Endothelial cell of umbilical vein (primary cell): ENCODE measurements around the gene GPR107. TPM values are rescaled to one million over a fixed set of nuclear protein-coding genes. Genes with fewer than 3 reads are reported as not detected.

ENCODE experiments used
- BruUV-seq: library from RNA; stranded (reverse); fragments of 400-500 nt; replicated peaks from 2 replicates; lab custom pipeline; 2021; lab: Mats Ljungman, UMichigan
- CTCF ChIA-PET: fragments of 300-600, 350-600 bp; sonication (Branson Sonifier 250); formaldehyde crosslinking; loops from one replicate; lab custom pipeline; 2021; ENCODE audit warnings: antibody characterized with exemption, inconsistent platforms; lab: Charles Lee
- POLR2A ChIA-PET: fragments of 300-600, 350-600 bp; sonication (Branson Sonifier 250); formaldehyde crosslinking; loops from one replicate; lab custom pipeline; 2021; ENCODE audit warnings: antibody characterized with exemption, inconsistent platforms; lab: Charles Lee
- DNase-seq: peaks from one replicate; pipeline ENCODE4 v3.0.0-alpha.2; 2011; ENCODE audit warnings: low read depth, low spot score
- FAIRE-seq: peaks from 2 replicates; lab custom pipeline; 2011; peaks lifted over from hg19 to GRCh38; lab: Jason Lieb, UNC
- H2AFZ ChIP-seq: 2 replicates; pipeline ENCODE4 v1.6.0; 2012; ENCODE audit warnings: low read depth, low read length, control low read depth, inconsistent platforms
- H3K27ac ChIP-seq: 2 replicates; pipeline ENCODE4 v1.5.1; 2011; ENCODE audit warnings: low read depth, mild to moderate bottlenecking, control low read depth, low read length, moderate library complexity; ENCODE audit not compliant: insufficient read depth
- H3K27me3 ChIP-seq, 2 experiments: 2 replicates each; pipeline versions ENCODE4 v1.6.0 to v1.6.1; 2011; ENCODE audit warnings: low read length in 2 of 2, mixed read lengths in 1 of 2; ENCODE audit not compliant: control insufficient read depth in 2 of 2, insufficient read depth in 2 of 2
- H3K36me3 ChIP-seq, 2 experiments: 2 replicates in 1 of 2; 3 replicates in 1 of 2; pipeline ENCODE4 v1.5.1; 2011; ENCODE audit warnings: low read length in 2 of 2, mild to moderate bottlenecking in 1 of 2, moderate library complexity in 1 of 2; ENCODE audit not compliant: control insufficient read depth in 2 of 2, insufficient read depth in 2 of 2; ENCODE audit errors: extremely low read depth in 1 of 2
- H3K4me1 ChIP-seq: 3 replicates; pipeline ENCODE4 v1.5.1; 2011; ENCODE audit warnings: mild to moderate bottlenecking, low read length; ENCODE audit not compliant: control insufficient read depth, insufficient read depth; ENCODE audit errors: extremely low read depth
- H3K4me2 ChIP-seq: 2 replicates; pipeline ENCODE4 v1.6.1; 2011; ENCODE audit warnings: low read length, control low read depth, mixed read lengths; ENCODE audit not compliant: insufficient read depth
- H3K4me3 ChIP-seq, 3 experiments: fragments of 200-600 bp in 1 of 3; sonication (generic), shearing (Covaris generic) in 1 of 3; replicated peaks in 1 of 3; 2 replicates each; pipeline ENCODE4 v1.5.1; 2011 to 2016; ENCODE audit warnings: control low read depth in 3 of 3, low read length in 3 of 3, mild to moderate bottlenecking in 2 of 3, inconsistent platforms in 1 of 3, low read depth in 1 of 3, moderate library complexity in 1 of 3; ENCODE audit not compliant: insufficient read depth in 1 of 3
- H3K79me2 ChIP-seq: 2 replicates; pipeline ENCODE4 v1.6.0; 2012; ENCODE audit warnings: low read length, inconsistent platforms; ENCODE audit not compliant: control insufficient read depth, insufficient read depth
- H3K9ac ChIP-seq: replicated peaks from 2 replicates; pipeline ENCODE3; 2011; ENCODE audit warnings: low read length, control low read depth; ENCODE audit not compliant: insufficient read depth; ENCODE audit errors: extremely low read depth
- H3K9me1 ChIP-seq: replicated peaks from 3 replicates; pipeline ENCODE4 v1.6.0; 2011; ENCODE audit warnings: mild to moderate bottlenecking, low read length; ENCODE audit not compliant: control insufficient read depth, insufficient read depth; ENCODE audit errors: extremely low read depth
- H3K9me3 ChIP-seq: replicated peaks from 2 replicates; pipeline ENCODE4 v1.5.1; 2012; ENCODE audit warnings: low read length, inconsistent platforms; ENCODE audit not compliant: control insufficient read depth, insufficient read depth
- H4K20me1 ChIP-seq: replicated peaks from 2 replicates; pipeline ENCODE3; 2011; ENCODE audit warnings: mild to moderate bottlenecking, low read length; ENCODE audit not compliant: control insufficient read depth, insufficient read depth; ENCODE audit errors: extremely low read depth
- CTCF ChIP-seq, 2 donors: IDR thresholded peaks; 1 replicate in 1 of 2; 2 replicates in 1 of 2; pipeline ENCODE4 v1.5.1; 2011; ENCODE audit warnings: low read length in 2 of 2, mild to moderate bottlenecking in 2 of 2, moderate library complexity in 2 of 2, control low read depth in 1 of 2, inconsistent platforms in 1 of 2, low read depth in 1 of 2; ENCODE audit not compliant: insufficient read depth in 1 of 2; ENCODE audit errors: extremely low read depth in 1 of 2
- EZH2 ChIP-seq: IDR thresholded peaks from 2 replicates; pipeline ENCODE4 v1.6.1; 2012; ENCODE audit warnings: borderline replicate concordance, low read depth, mild to moderate bottlenecking, moderate library complexity, low read length, inconsistent platforms; ENCODE audit not compliant: severe bottlenecking
- FOS ChIP-seq: IDR thresholded peaks from 2 replicates; pipeline ENCODE4 v1.6.1; 2011; ENCODE audit warnings: mild to moderate bottlenecking, low read length, moderate library complexity, borderline replicate concordance; ENCODE audit not compliant: insufficient read depth
- GATA2 ChIP-seq: IDR thresholded peaks from 2 replicates; pipeline ENCODE4 v1.7.0; 2011; ENCODE audit warnings: low read depth, mild to moderate bottlenecking, moderate library complexity, mixed read lengths, low read length; ENCODE audit not compliant: insufficient read length, insufficient read depth
- JUN ChIP-seq: IDR thresholded peaks from 2 replicates; pipeline ENCODE4 v1.6.1; 2011; ENCODE audit warnings: borderline replicate concordance, low read depth; ENCODE audit not compliant: insufficient read length, insufficient read depth
- MAX ChIP-seq: IDR thresholded peaks from 2 replicates; pipeline ENCODE4 v1.6.1; 2011; ENCODE audit not compliant: insufficient read depth, insufficient read length
- POLR2A ChIP-seq: IDR thresholded peaks from 2 replicates; pipeline ENCODE4 v1.6.1; 2012; ENCODE audit warnings: low read depth, mild to moderate bottlenecking, control low read depth, low read length
- POLR2AphosphoS5 ChIP-seq: IDR thresholded peaks from 2 replicates; pipeline ENCODE4 v1.6.1; 2012; ENCODE audit warnings: low read depth, mild to moderate bottlenecking, control low read depth, low read length, moderate library complexity; ENCODE audit not compliant: insufficient read depth
- dilution Hi-C: fragments of 300-500 bp; cut with MboI; formaldehyde crosslinking; loops from one replicate; pipeline ENCODE4 v1.15.0; 2019; ENCODE audit warnings: low sequenced_read_pairs; ENCODE audit not compliant: extremely low pct_ligation_motif_present
- intact Hi-C: fragments of 100-400 bp; cut with micrococcal nuclease; formaldehyde crosslinking; loops from one replicate; pipeline ENCODE4 v1.10.0; 2022
- polyA plus RNA-seq, 4 experiments: library from polyadenylated mRNA; depleted of rRNA in 3 of 4; stranded (reverse) in 3 of 4; unstranded in 1 of 4; fragments of >200 nt; gene quantifications; 2 replicates each; pipeline versions ENCODE4 v1.2.1 to v1.2.3, GENCODE V29; 2011 to 2012; ENCODE audit warnings: missing spikeins in 1 of 4
- total RNA-seq: library from RNA; stranded (reverse); gene quantifications from 2 replicates; pipeline ENCODE4 v1.2.3, GENCODE V29; 2021

The GPR107 gene
- total and polyA plus RNA-seq, 2 donors (not counting 3 experiments of a cell fraction or from before 2014, with no cell fraction given) = 27.2 to 38.9 TPM

- no peaks in the 10 kb centered on the region for H3K4me1 ChIP-seq
- no peak overlapping the region for H3K4me2 ChIP-seq
- ChIA-PET CTCF (no interaction called here), POLR2A (interaction anchor here (0.7 kb wide), 1 partner anchor 1563 kb away, joined by 6 read pairs; no protein-coding TSS in a partner anchor)
- H3K4me3 ChIP-seq = no peak overlapping the region
- no peak for DNase-seq
- H3K9me3 ChIP-seq = no peaks in the 10 kb centered on the region
- no TSS peak for BruUV-seq
- no peaks in the 10 kb centered on the region for H3K9me1 ChIP-seq
- H3K27ac ChIP-seq = no peak overlapping the region
- H4K20me1 ChIP-seq = no peaks in the 10 kb centered on the region
- H3K27me3 ChIP-seq = no peaks in the 10 kb centered on the region
- no peak overlapping the region for H3K9ac ChIP-seq
- no peaks in the 10 kb centered on the region for H3K36me3 ChIP-seq
- no peak overlapping the region for H2AFZ ChIP-seq
- intact Hi-C loops = no loop called here
- TF ChIP-seq EZH2 (no peak), JUN (no peak), POLR2AphosphoS5 (no peak), POLR2A (no peak), CTCF (IDR thresholded peaks at IDR 0.05; ENCODE audit: extremely low read depth in 1 of 2, insufficient read depth in 1 of 2, low read depth in 1 of 2, low read length in 2 of 2) (no peak), GATA2 (no peak), MAX (no peak), FOS (no peak)
- no peak for FAIRE-seq
- dilution Hi-C loops = no loop called here
- H3K79me2 ChIP-seq = no peaks in the 10 kb centered on the region
These were observed 43.3 kb upstream of the GPR107 start for GRCh38 chr9:130010151-130010988.
